Liver (tissue), 2 donors: Measurements from ENCODE around the gene CLOCK.

Experiments
- TF ChIP-seq, protein P1 (sequence below): fragments of 150-350 bp; IDR thresholded peaks from 2 replicates; pipeline ENCODE4 v1.5.1; 2017; ENCODE audit warnings: improper control_type of control experiment, low read depth, low read length; ENCODE audit not compliant: missing input control
- TF ChIP-seq, protein P2 (sequence below): IDR thresholded peaks from 2 replicates; pipeline ENCODE4 v1.6.1; 2016; ENCODE audit warnings: antibody characterized with exemption
- donor health status: healthy.

DNA sequence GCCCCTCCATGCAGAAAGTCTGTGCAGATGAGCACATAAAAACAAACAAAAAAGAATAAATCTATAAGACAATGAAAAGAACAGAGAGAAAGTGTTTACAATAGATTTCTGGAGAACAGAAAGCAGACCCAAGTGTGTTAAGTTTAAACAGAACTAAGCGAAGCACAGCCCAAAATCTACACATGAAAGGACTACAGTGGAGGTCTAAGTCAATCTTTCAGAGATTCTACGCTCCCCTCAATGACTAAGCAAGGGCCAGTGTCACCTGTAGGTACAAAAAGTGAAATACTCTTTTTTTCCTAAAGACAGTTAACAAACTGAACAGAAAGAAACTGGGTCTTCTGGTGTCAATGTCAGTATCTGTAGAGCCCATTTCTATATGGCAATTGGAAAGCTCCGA, 18.2 kb downstream of the CLOCK start:
- TF ChIP-seq, protein P1, sequence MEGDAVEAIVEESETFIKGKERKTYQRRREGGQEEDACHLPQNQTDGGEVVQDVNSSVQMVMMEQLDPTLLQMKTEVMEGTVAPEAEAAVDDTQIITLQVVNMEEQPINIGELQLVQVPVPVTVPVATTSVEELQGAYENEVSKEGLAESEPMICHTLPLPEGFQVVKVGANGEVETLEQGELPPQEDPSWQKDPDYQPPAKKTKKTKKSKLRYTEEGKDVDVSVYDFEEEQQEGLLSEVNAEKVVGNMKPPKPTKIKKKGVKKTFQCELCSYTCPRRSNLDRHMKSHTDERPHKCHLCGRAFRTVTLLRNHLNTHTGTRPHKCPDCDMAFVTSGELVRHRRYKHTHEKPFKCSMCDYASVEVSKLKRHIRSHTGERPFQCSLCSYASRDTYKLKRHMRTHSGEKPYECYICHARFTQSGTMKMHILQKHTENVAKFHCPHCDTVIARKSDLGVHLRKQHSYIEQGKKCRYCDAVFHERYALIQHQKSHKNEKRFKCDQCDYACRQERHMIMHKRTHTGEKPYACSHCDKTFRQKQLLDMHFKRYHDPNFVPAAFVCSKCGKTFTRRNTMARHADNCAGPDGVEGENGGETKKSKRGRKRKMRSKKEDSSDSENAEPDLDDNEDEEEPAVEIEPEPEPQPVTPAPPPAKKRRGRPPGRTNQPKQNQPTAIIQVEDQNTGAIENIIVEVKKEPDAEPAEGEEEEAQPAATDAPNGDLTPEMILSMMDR: no peak
- TF ChIP-seq, protein P2, sequence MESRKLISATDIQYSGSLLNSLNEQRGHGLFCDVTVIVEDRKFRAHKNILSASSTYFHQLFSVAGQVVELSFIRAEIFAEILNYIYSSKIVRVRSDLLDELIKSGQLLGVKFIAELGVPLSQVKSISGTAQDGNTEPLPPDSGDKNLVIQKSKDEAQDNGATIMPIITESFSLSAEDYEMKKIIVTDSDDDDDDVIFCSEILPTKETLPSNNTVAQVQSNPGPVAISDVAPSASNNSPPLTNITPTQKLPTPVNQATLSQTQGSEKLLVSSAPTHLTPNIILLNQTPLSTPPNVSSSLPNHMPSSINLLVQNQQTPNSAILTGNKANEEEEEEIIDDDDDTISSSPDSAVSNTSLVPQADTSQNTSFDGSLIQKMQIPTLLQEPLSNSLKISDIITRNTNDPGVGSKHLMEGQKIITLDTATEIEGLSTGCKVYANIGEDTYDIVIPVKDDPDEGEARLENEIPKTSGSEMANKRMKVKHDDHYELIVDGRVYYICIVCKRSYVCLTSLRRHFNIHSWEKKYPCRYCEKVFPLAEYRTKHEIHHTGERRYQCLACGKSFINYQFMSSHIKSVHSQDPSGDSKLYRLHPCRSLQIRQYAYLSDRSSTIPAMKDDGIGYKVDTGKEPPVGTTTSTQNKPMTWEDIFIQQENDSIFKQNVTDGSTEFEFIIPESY: no peak
